ENCODE results near the gene ESCO1.

- TF ChIP-seq POLR2AphosphoS5 (IDR thresholded peaks at IDR 0.05) (no peak), POLR2A (IDR thresholded peaks at IDR 0.05) (no peak), CTCF (IDR thresholded peaks at IDR 0.05) (no peak), EP300 (IDR thresholded peaks at IDR 0.05) (no peak)
Observed at GRCh38 chr18:21483051-21483450, 117.5 kb downstream of the ESCO1 start.
